ENCODE data around the gene TLX1.

Gene TLX1

GRCh38 chr10:101111547-101111946 is 19.6 kb upstream of the TLX1 start:
- no peak for DNase-seq (ENCODE audit: low read depth in 2 of 3, low spot score in 1 of 3)

- no peak for DNase-seq (ENCODE audit: low read depth in 2 of 3, low spot score in 1 of 3)
Observed at GRCh38 chr10:101112799-101113594, 18.1 kb upstream of the TLX1 start.

- no peak for DNase-seq (ENCODE audit: low read depth in 2 of 3, low spot score in 1 of 3)
Observed at GRCh38 chr10:101113890-101114403, 17.2 kb upstream of the TLX1 start.

- no peak for DNase-seq (ENCODE audit: low read depth in 2 of 3, low spot score in 1 of 3)
Observed at GRCh38 chr10:101114646-101115045, 16.5 kb upstream of the TLX1 start.

- DNase-seq (ENCODE audit: low read depth in 2 of 3, low spot score in 1 of 3) = no peak
Observed at GRCh38 chr10:101116754-101117153, 14.3 kb upstream of the TLX1 start.

GRCh38 chr10:101118031-101118430 is 13.1 kb upstream of the TLX1 start:
- no peak for DNase-seq (ENCODE audit: low read depth in 2 of 3, low spot score in 1 of 3)

GRCh38 chr10:101120520-101120883 is 10.6 kb upstream of the TLX1 start:
- no peak for DNase-seq (ENCODE audit: low read depth in 2 of 3, low spot score in 1 of 3)

- DNase-seq (ENCODE audit: low read depth in 2 of 3, low spot score in 1 of 3) = no peak
Observed at GRCh38 chr10:101120884-101121653, 10.0 kb upstream of the TLX1 start.

- DNase-seq (ENCODE audit: low read depth in 2 of 3, low spot score in 1 of 3) = no peak
Observed at GRCh38 chr10:101121654-101122031, 9.5 kb upstream of the TLX1 start.

GRCh38 chr10:101122270-101123084 is 8.6 kb upstream of the TLX1 start:
- no peak for DNase-seq (ENCODE audit: low read depth in 2 of 3, low spot score in 1 of 3)

- DNase-seq (ENCODE audit: low read depth in 2 of 3, low spot score in 1 of 3) = no peak
Observed at GRCh38 chr10:101123085-101123814, 7.8 kb upstream of the TLX1 start.

GRCh38 chr10:101123815-101124617 is 7.1 kb upstream of the TLX1 start:
- DNase-seq (ENCODE audit: low read depth in 2 of 3, low spot score in 1 of 3) = no peak

GRCh38 chr10:101124933-101125332 is 6.2 kb upstream of the TLX1 start:
- no peak for DNase-seq (ENCODE audit: low read depth in 2 of 3, low spot score in 1 of 3)

- DNase-seq (ENCODE audit: low read depth in 2 of 3, low spot score in 1 of 3) = no peak
Observed at GRCh38 chr10:101126684-101127628, 4.1 kb upstream of the TLX1 start.

GRCh38 chr10:101130141-101130540 is 959 bp upstream of the TLX1 start:
- no peak for DNase-seq (ENCODE audit: low read depth in 2 of 3, low spot score in 1 of 3)

- no peak for DNase-seq (ENCODE audit: low read depth in 2 of 3, low spot score in 1 of 3)
Observed at GRCh38 chr10:101131962-101132635, 999 bp downstream of the TLX1 start.

- no peak for DNase-seq (ENCODE audit: low read depth in 2 of 3, low spot score in 1 of 3)
Observed at GRCh38 chr10:101132636-101133473, 1.8 kb downstream of the TLX1 start.

All from stimulated activated CD4-positive, alpha-beta T cell treated with anti-CD3 and anti-CD28 coated beads, Interleukin-12 subunit alpha, Interleukin-12 subunit beta, amount 100 ng/mL, for 48 hours (primary cell).